Globus pallidus (tissue), 1 donor: ENCODE results near the gene ACBD4.

ENCODE experiments used
- DNase-seq: peaks from one replicate; pipeline ENCODE4 v3.0.0-alpha.2; 2015; ENCODE audit warnings: low spot score

Gene ACBD4

GRCh38 chr17:45136846-45137560 lies 1.5 kb downstream of the ACBD4 start:
- no peak for DNase-seq

GRCh38 chr17:45137561-45138305 lies 2.2 kb downstream of the ACBD4 start:
- DNase-seq = no peak

DNA sequence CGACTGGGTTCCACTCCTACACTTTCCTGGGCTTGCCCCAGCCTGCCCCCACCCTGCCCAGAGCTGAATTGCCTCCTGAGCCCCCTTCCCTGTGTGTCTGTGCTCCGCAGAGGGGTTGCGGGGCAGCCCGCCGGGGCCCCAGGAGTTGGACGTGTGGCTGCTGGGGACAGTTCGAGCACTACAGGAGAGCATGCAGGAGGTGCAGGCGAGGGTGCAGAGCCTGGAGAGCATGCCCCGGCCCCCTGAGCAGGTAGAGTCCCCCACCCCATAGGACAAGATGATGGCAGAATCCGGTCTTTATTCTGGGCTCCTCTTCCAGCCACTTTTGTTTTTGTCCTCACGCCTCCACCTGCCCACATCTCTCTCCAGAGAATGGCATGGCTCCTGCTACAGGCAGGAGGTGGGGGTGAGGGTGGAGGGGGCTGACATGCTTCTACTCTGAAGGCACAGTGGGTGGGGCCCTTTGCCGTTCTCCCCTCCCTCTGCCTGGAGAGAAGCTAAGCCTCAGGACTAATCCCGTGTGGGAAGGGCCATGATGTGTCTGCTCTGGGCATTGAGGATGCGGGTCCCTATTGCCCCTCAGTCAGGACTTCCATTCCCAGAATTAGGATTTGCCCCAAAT lies 3.5 kb downstream of the ACBD4 start:
- DNase-seq = no peak

GRCh38 chr17:45139533-45139920 lies 4.0 kb downstream of the ACBD4 start:
- DNase-seq = no peak

GRCh38 chr17:45143094-45143670 lies 7.7 kb downstream of the ACBD4 start:
- DNase-seq = no peak

DNA sequence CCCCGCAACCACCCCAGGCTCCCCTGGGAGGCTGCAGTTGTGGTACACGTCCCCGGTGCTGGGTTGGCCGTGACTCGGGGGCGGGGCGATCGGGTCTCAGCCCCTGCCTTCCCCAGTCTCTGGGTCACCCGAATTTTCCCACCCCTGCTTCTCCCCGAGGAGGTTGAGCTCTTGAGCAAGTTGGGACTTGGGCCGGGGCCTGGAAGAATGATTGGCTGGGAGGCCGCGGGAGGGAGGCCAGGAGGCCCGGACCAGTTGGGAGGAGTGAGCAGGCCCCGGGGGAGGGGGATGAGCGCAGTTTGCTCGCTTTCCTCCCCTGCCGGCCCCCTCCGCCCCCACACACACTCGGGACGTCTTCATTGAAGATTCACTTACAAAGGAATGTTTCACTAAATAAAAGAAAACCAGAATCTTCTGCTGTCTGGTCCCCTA lies 8.3 kb downstream of the ACBD4 start:
- DNase-seq = peak; percentile 66

DNA sequence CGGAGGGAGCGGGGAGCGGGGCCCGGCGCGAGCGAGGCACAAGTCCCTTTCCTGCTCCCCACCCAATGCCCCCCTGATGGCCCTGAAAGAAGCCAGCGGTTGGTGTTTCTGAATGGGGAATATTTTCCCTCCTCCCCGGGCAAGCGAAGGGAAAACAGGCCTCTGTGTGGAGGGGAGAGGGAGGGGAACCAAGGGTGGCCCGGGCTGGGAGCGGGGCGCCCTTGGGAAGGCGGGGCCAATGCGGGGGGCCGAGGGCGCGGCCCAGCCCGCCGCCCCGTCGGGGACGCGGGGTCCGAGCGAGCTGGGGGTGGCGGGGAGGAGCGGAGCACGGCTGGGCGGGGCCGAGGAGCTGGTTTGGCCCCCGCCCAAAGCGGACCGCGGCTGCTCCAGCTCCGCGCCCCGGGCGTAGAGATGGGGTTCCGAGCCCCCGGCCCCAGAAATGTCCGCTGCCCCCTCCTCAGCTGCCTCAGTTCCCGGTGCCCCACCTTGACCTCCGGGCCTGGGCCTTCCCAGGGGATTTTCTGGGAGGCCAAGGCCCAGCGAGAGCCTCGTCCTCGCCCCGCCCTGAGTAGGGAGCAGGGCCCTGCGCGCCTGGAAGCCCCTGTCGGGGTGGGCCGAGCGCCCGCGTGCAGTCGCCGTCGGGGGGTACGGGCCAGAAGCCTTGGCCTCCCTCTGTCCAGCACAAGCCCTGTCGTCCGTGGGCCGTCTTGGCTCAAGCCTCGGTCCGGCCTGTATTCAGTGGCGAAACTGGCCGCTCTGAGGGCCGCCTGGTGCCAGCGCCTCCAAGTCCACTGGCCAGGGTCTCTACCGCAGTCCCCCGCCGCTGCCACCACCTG lies 8.9 kb downstream of the ACBD4 start:
- DNase-seq = peak; percentile 61

DNA sequence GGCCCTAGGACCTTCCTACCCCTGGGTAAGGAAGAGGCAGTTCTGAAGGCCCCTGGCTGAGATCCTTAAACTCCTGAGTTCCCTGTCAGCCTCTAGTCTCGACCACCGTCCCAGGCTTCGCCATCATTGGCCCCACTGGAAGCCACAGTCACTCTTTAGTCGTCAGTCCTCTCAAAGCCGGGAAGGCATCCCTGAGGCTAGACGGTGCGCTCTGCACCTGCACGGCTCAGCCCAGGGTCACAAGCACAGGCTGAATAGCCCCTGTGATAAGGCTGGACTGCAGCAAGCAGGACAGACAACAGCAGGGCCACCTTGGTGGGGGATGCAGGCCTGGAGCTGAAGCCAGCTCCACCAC lies 9.5 kb downstream of the ACBD4 start:
- no peak for DNase-seq

DNA sequence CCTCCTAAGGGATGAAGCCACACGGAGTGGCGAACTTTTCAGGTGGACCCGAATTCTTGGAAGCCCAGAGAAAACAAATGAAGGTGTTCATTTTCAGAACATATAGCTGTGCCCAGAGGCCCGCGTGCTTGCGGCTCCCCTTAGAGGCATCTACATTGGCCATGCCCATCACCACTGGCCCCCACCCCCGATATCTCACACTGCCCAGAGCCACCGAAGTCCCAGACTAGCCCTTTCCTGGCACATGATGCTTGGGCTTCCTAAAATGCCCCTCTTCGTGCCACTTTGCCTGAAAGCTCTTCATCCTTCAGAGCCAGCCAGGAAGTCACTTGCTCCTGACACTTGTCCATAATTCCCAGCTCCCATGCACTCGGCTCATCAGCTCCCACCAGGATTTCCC lies 10.7 kb downstream of the ACBD4 start:
- DNase-seq = no peak

DNA sequence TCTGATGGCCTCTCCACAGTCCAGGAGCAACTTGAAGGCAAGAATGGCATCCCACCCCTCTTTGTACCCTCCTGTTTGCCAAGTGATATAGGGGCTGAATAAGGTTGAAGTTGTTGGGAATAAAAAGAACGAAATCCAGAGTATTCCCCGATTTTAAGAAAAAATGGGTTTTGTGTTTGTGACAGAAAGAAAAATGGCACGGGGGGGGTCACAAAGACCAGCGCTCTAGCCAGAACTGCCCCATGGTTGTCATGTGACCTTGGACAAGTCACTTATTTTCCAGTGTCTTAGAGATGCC lies 11.1 kb downstream of the ACBD4 start:
- DNase-seq = no peak

DNA sequence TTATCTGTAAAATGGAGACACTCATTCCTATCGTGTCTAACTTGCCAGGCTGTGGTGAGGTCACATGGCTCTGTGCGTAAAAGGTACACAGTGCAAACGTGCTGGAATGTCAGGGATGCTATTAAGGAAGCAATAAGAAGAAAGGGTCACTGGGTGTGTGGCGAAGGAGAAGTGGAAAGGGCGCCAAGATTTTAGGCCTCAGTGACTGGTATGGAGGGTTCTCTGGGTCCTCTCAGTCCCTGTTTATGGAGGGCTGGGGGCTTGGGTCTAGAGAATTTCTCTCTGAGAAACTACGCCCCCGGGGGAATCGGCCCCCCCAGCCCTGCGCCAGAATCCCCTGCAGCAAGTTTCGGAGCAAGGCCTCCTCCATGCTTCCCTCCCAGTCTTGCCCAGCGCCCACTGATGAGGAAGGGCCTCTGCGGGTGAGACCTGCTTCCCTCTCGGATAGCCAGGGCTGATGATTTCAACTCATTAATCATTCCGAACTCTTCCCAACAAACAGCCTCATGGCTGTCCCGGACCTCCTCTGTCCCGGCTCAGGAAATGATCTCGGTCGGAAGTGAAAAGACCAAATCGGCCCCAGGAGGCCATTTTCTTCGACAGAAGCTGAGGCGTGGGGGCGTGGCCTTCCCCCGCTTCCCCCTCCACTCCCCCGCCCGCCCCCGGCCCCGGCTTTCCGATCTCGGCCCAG lies 11.5 kb downstream of the ACBD4 start:
- DNase-seq = peak; percentile 60

DNA sequence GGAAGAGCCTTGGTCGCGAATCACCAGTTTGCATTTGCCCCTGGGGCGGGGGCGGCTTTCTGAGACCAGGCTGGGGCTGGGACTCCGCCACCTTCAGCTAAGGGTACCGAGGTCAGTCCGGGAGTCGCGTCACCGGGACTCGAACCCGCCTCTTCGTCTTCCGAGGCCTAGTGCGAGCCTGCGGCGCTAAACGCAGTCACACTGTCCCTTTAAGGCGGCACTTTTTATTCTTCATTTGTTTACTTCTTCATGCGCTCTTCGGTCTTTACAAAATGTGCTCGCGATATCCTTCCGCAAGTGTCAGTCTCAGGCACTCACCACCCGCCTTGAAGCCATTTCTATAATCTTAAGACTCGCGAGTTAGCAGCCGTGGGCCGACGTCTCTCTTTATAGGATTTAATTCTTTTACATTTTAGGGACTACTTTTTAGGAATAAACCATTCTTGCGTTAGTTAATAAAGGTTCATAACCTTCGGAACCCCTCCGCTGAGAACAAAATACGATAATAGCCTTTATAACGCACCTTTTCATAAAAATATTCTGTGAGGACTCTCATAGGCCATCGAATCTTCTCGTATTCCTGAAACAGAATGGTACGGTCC lies 12.2 kb downstream of the ACBD4 start:
- peak; percentile 90 for DNase-seq

DNA sequence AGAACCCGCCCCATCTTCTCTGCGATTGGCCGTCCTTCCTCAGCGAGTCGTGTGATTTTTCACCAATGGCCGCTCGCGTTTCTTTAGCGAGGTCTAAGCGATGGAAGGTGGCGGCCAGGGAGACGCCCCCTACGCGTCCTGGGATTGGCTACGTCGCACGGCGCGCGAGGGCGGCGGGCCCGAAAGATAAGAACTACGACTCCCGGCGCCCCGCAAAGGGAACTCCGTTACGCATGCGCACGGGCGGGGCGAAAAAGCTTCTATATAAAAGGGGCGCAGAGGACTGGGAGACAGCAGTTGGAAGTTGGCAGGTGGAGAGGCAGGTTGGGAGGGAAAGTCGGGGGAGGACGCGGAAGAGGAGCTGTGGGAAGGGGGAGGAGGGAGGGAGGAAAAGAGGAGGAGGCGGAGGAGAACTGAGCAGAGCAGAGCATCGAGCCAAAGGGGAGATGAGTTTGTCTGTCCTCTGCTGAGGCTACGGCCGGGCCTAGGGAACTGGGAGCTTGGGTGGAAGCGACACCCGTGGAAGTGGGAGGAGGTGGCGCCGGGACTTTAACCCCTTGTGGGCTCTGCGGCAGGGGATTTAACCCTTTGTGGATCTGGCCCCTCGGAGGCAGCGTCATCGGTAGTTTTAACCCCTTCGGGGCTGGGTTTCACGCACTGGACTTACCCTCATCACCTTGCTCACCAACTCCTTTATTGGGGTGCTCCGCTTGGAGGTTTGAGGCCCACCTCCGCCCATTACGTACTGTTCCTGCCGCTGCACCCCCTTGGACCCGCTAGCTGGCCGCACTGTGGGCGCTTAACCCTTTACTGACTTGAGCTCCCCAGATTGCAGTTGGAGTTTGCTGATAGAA lies 12.9 kb downstream of the ACBD4 start, which contains the start of gene HEXIM1:
HEXIM1 (plus strand) TSS at position 293 of the 854 bp plus-strand sequence. CDS start 716 bp downstream, outside the sequence.
- peak; percentile 100 for DNase-seq

- DNase-seq = peak; percentile 88
Observed at GRCh38 chr17:45149037-45149668, 13.7 kb downstream of the ACBD4 start.

DNA sequence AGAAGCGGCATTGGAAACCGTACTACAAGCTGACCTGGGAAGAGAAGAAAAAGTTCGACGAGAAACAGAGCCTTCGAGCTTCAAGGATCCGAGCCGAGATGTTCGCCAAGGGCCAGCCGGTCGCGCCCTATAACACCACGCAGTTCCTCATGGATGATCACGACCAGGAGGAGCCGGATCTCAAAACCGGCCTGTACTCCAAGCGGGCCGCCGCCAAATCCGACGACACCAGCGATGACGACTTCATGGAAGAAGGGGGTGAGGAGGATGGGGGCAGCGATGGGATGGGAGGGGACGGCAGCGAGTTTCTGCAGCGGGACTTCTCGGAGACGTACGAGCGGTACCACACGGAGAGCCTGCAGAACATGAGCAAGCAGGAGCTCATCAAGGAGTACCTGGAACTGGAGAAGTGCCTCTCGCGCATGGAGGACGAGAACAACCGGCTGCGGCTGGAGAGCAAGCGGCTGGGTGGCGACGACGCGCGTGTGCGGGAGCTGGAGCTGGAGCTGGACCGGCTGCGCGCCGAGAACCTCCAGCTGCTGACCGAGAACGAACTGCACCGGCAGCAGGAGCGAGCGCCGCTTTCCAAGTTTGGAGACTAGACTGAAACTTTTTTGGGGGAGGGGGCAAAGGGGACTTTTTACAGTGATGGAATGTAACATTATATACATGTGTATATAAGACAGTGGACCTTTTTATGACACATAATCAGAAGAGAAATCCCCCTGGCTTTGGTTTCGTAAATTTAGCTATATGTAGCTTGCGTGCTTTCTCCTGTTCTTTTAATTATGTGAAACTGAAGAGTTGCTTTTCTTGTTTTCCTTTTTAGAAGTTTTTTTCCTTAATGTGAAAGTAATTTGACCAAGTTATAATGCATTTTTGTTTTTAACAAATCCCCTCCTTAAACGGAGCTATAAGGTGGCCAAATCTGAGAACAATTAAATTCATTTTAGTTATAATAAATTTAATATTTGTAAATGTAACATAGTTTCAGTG lies 14.5 kb downstream of the ACBD4 start:
- DNase-seq = no peak

DNA sequence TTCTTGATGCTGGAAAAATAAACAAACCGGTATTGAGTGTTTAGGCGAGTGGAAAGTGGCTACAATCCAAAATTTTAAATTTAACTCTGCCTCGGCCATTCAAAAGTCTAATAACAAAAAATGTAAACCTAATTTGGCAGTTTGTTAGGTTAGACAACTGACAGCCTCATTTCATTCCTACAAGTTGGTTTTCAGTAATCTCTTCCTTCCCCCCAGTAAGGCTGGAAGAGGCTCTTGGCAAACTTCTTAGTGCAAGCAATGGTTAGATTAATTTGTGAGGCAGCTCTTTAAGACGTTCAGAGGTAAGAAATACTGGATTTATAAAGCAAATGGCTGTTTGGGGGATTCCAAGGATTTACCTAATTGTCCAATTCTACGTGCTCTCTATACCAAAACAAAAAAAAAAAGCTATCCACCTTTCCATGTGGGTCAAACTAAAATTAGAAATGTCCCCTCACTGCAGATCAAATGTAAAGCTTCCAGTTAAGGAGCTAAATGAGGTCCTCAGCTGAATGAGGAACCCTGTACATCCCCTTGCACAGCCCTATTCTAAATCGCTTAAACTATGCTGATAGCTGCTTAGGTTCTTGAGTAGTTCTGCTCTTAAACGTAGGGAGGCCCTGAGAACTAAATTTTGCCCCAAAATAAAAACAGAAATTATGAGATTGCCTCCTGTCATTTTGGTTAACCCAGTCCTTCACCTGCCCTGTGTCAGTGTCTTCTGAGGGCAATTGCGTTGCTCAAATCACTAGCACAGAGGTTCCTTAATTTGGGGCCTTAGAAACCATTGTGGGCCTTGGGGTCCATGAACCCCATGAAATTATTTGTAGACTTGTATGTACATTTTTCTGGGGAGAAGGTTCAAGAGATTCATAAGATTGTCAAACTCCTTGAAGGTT lies 15.7 kb downstream of the ACBD4 start:
- DNase-seq = no peak

- no peak for DNase-seq
Observed at GRCh38 chr17:45155029-45155428, 19.5 kb downstream of the ACBD4 start.
